MCF 10A (cell line): ENCODE results near the gene KCTD11. TPM values are rescaled to one million over a fixed set of nuclear protein-coding genes. Genes with fewer than 3 reads are reported as not detected.
A peak's percentile ranks its signal among the peaks of the same experiment; 100 is the strongest.

Source experiments
- BruUV-seq: library from RNA; stranded (reverse); fragments of 400-500 nt; replicated peaks from 2 replicates; lab custom pipeline; 2021; lab: Mats Ljungman, UMichigan
- CTCF ChIA-PET: fragments of 300-600 bp; sonication (Branson Sonifier 250); formaldehyde crosslinking; extraction: SDS; loops from one replicate; lab custom pipeline; 2021; ENCODE audit warnings: antibody characterized with exemption, inconsistent platforms; lab: Yijun Ruan, JAX
- POLR2A ChIA-PET: fragments of 300-600, 350-650 bp; sonication (Branson Sonifier 250); formaldehyde crosslinking; extraction: SDS; loops from one replicate; lab custom pipeline; 2020; ENCODE audit warnings: antibody characterized with exemption, inconsistent platforms; lab: Yijun Ruan, JAX
- DNase-seq: peaks from one replicate; pipeline ENCODE4 v3.0.0-alpha.2; 2018; ENCODE audit not compliant: unreplicated experiment
- H3K27ac Mint-ChIP-seq: one replicate; pipeline ENCODE4 v1.8.0; 2022; ENCODE audit warnings: mild to moderate bottlenecking, low read depth, mixed read lengths; ENCODE audit not compliant: unreplicated experiment
- H3K27me3 Mint-ChIP-seq: one replicate; pipeline ENCODE4 v1.8.0; 2022; ENCODE audit warnings: mixed read lengths; ENCODE audit not compliant: insufficient read depth, unreplicated experiment
- H3K36me3 Mint-ChIP-seq: one replicate; pipeline ENCODE4 v1.8.0; 2022; ENCODE audit warnings: mild to moderate bottlenecking, moderate library complexity, mixed read lengths; ENCODE audit not compliant: insufficient read depth, unreplicated experiment
- H3K4me1 Mint-ChIP-seq: one replicate; pipeline ENCODE4 v1.8.0; 2022; ENCODE audit warnings: mixed read lengths; ENCODE audit not compliant: insufficient read depth, unreplicated experiment
- H3K4me3 Mint-ChIP-seq: one replicate; pipeline ENCODE4 v1.8.0; 2022; ENCODE audit warnings: mild to moderate bottlenecking, moderate library complexity, mixed read lengths; ENCODE audit not compliant: unreplicated experiment
- H3K9me3 Mint-ChIP-seq: one replicate; pipeline ENCODE4 v1.8.0; 2022; ENCODE audit warnings: mixed read lengths; ENCODE audit not compliant: unreplicated experiment
- CTCF ChIP-seq: fragments of 200-600 bp; IDR thresholded peaks from one replicate; pipeline ENCODE4 v1.8.0; 2022; ENCODE audit warnings: antibody characterized with exemption, mild to moderate bottlenecking; ENCODE audit not compliant: unreplicated experiment
- intact Hi-C: fragments of 100-400 bp; cut with micrococcal nuclease; formaldehyde crosslinking; loops from 2 replicates; pipeline ENCODE4 v1.14.1; 2022
- total RNA-seq: library from RNA; stranded (reverse); gene quantifications from 2 replicates; pipeline ENCODE4 v1.2.3, GENCODE V29; 2022

Gene KCTD11
- total RNA-seq, 1 experiment from 2014 or later = 10.1 TPM

GRCh38 chr17:7354262-7354843 lies 2.4 kb downstream of the KCTD11 start:
- peak; percentile 91 for DNase-seq
- Mint-ChIP-seq H3K27ac (peak overlapping the region; percentile 93), H3K27me3 (no peaks in the 10 kb centered on the region), H3K4me1 (peaks cover 17% of the 10 kb centered on the region), H3K36me3 (peaks cover 14% of the 10 kb centered on the region), H3K9me3 (no peaks in the 10 kb centered on the region), H3K4me3 (peak overlapping the region; percentile 85)
- intact Hi-C loops = loop anchor here (2.0 to 10.0 kb wide), 3 partner anchors 26 to 330 kb away; partner anchors contain the start of genes POLR2A, SLC35G6, TNK1 and TP53
- ChIA-PET CTCF (interaction anchor here (0.6 to 6.0 kb wide), 10 partner anchors 31 to 309 kb away, joined by 3 to 57 read pairs (median 4); partner anchors contain the start of gene TMEM102), POLR2A (interaction anchor here (0.6 to 7.3 kb wide), 21 partner anchors 20 to 577 kb away, joined by 3 to 76 read pairs (median 5); partner anchors contain the start of genes GPS2, NEURL4, PLSCR3 and POLR2A)
- no peak for TF ChIP-seq CTCF
- BruUV-seq = no TSS peak

GRCh38 chr17:7355053-7355452 lies 3.1 kb downstream of the KCTD11 start, which contains the start of gene TMEM95:
Gene TMEM95, plus strand, starts transcription at chr17:7355156. Its CDS starts 49 bp downstream, at chr17:7355205.
- ChIA-PET CTCF (interaction anchor here (0.6 to 6.0 kb wide), 21 partner anchors 15 to 332 kb away, joined by 3 to 57 read pairs (median 5); partner anchors contain the start of genes POLR2A, TMEM102 and TP53), POLR2A (interaction anchor here (0.6 to 7.3 kb wide), 21 partner anchors 20 to 577 kb away, joined by 3 to 76 read pairs (median 5); partner anchors contain the start of genes GPS2, NEURL4, PLSCR3 and POLR2A)
- intact Hi-C loops = loop anchor here (2.0 to 10.0 kb wide), 2 partner anchors 26 to 330 kb away; partner anchors contain the start of genes TNK1, TP53 and WRAP53
- Mint-ChIP-seq H3K27me3 (no peaks in the 10 kb centered on the region), H3K4me3 (peak within 1 kb of the TSS; percentile 85), H3K27ac (peak within 1 kb of the TSS; percentile 93), H3K4me1 (peaks cover 11% of the 10 kb centered on the region), H3K9me3 (no peaks in the 10 kb centered on the region), H3K36me3 (peaks cover 14% of the 10 kb centered on the region)
- DNase-seq = no peak
- no peak for TF ChIP-seq CTCF
- no TSS peak for BruUV-seq

- CTCF ChIA-PET = interaction anchor here (0.6 to 6.0 kb wide), 35 partner anchors 13 to 361 kb away, joined by 3 to 57 read pairs (median 4); partner anchors contain the start of genes GABARAP, PLSCR3, POLR2A and TMEM102
- no peaks in the 10 kb centered on the region for H3K9me3 Mint-ChIP-seq
- H3K27me3 Mint-ChIP-seq = no peaks in the 10 kb centered on the region
- TF ChIP-seq CTCF = no peak
- no TSS peak for BruUV-seq
- intact Hi-C loops = loop anchor here (2.0 to 10.0 kb wide), 2 partner anchors 25 to 329 kb away; partner anchors contain the start of genes TNK1, TP53 and WRAP53
- H3K36me3 Mint-ChIP-seq = peaks cover 14% of the 10 kb centered on the region
- no peak overlapping the region for H3K4me3 Mint-ChIP-seq
- POLR2A ChIA-PET = interaction anchor here (0.7 to 7.3 kb wide), 13 partner anchors 25 to 228 kb away, joined by 3 to 76 read pairs (median 4); partner anchors contain the start of genes MPDU1, NEURL4, PLSCR3 and POLR2A
- peak overlapping the region; percentile 12 for H3K27ac Mint-ChIP-seq
- DNase-seq = no peak
- peaks cover 11% of the 10 kb centered on the region for H3K4me1 Mint-ChIP-seq
These were observed 3.6 kb downstream of the KCTD11 start for GRCh38 chr17:7355573-7355972.
